Activated CD4-positive, alpha-beta memory T cell treated with anti-CD3 and anti-CD28 coated beads for 36 hours (primary cell): Measurements from ENCODE around the gene VPS52. TPM values are rescaled to one million over a fixed set of nuclear protein-coding genes. Genes with fewer than 3 reads are reported as not detected.

Source experiments
- CTCF ChIA-PET: fragments of 350-600 bp; sonication (Branson Sonifier 250); formaldehyde crosslinking; loops from one replicate; lab custom pipeline; 2021; ENCODE audit warnings: antibody characterized with exemption, inconsistent platforms; lab: Charles Lee
- POLR2A ChIA-PET: fragments of 350-600 bp; sonication (Branson Sonifier 250); formaldehyde crosslinking; loops from one replicate; lab custom pipeline; 2021; ENCODE audit warnings: antibody characterized with exemption; lab: Charles Lee
- DNase-seq: peaks from one replicate; pipeline ENCODE4 v3.0.0-alpha.2; 2020
- H3K27ac Mint-ChIP-seq: one replicate; pipeline ENCODE4 v1.8.0; 2021; ENCODE audit warnings: mixed read lengths
- H3K27me3 Mint-ChIP-seq: one replicate; pipeline ENCODE4 v1.8.0; 2021; ENCODE audit warnings: mixed read lengths
- H3K36me3 Mint-ChIP-seq: one replicate; pipeline ENCODE4 v1.8.0; 2021; ENCODE audit warnings: mixed read lengths
- H3K4me1 Mint-ChIP-seq: one replicate; pipeline ENCODE4 v1.8.0; 2021; ENCODE audit warnings: low read depth, mixed read lengths
- H3K4me3 Mint-ChIP-seq: one replicate; pipeline ENCODE4 v1.8.0; 2021; ENCODE audit warnings: mild to moderate bottlenecking, mixed read lengths
- H3K9me3 Mint-ChIP-seq: one replicate; pipeline ENCODE4 v1.8.0; 2021; ENCODE audit warnings: mixed read lengths
- intact Hi-C: fragments of 100-400 bp; cut with micrococcal nuclease; formaldehyde crosslinking; loops from one replicate; pipeline ENCODE4 v1.15.1; 2023
- microRNA-seq: library from miRNA; unstranded; fragments of <30 nt; microRNA quantifications from one replicate; pipeline ENCODE4 v1.2.0, GENCODE V29; 2022; ENCODE audit warnings: borderline number of aligned reads, borderline microRNAs expressed, borderline replicate concordance
- total RNA-seq, 2 experiments: library from RNA; stranded (reverse); gene quantifications; one replicate each; pipeline ENCODE4 v1.2.3, GENCODE V29; 2021

VPS52 gene
- total RNA-seq, 2 experiments from 2014 or later, result 32.7 to 33.7 TPM

DNA sequence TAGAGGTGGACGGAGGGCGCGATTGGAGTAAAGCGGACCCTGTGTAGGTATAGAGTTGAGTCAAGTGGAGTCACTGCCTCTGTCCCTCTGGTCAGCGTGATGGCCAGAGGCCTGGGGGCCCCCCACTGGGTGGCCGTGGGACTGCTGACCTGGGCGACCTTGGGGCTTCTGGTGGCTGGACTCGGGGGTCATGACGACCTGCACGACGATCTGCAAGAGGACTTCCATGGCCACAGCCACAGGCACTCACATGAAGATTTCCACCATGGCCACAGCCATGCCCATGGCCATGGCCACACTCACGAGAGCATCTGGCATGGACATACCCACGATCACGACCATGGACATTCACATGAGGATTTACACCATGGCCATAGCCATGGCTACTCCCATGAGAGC is 70.5 kb downstream of the VPS52 start:
- peaks cover 66% of the 10 kb centered on the region for H3K4me1 Mint-ChIP-seq
- H3K27ac Mint-ChIP-seq, result peak overlapping the region; percentile 96
- POLR2A ChIA-PET, result no interaction called here

More for the DNA sequence above, 70.5 kb downstream of the VPS52 start:
- peaks cover 35% of the 10 kb centered on the region for H3K36me3 Mint-ChIP-seq
- no peaks in the 10 kb centered on the region for H3K9me3 Mint-ChIP-seq
- no peak for DNase-seq
- CTCF ChIA-PET, result no interaction called here
- H3K27me3 Mint-ChIP-seq, result no peaks in the 10 kb centered on the region
- intact Hi-C loops, result loop anchor here (2.0 kb wide), 2 partner anchors 218 to 370 kb away; partner anchors contain the start of gene CUTA
- peak overlapping the region; percentile 94 for H3K4me3 Mint-ChIP-seq

Small RNAs within 50 kb of the gene (microRNA-seq; reads per million reads assigned to microRNA genes)
- 6.3 reads per million, percentile 23 among the genes with 10 or more reads in this experiment for gene MIR219A1
- not detected for gene MIR6834
- gene MIR6873, result not detected

Other genes starting within 250 kb of the VPS52 start
- 10 to 100 TPM; 19.3 to 20.9 TPM for gene HLA-DPA1, start 198.2 kb downstream of the VPS52 start, total RNA-seq
- gene HLA-DPB1, start 195.9 kb downstream of the VPS52 start, total RNA-seq, result 1 to 10 TPM; 5.1 to 6.9 TPM
- 1 to 10 TPM in 1 of 2 experiments, under 1 TPM in 1; 0.69 to 1.0 TPM for gene COL11A2, start 79.4 kb downstream of the VPS52 start, total RNA-seq
- 10 to 100 TPM; 40.9 to 41.4 TPM for gene RXRB, start 71.2 kb downstream of the VPS52 start, total RNA-seq
- gene SLC39A7, start 71.0 kb downstream of the VPS52 start, total RNA-seq, result 10 to 100 TPM; 42.0 to 45.7 TPM
- gene HSD17B8, start 67.2 kb downstream of the VPS52 start, total RNA-seq, result 10 to 100 TPM; 35.3 to 36.1 TPM
- 10 to 100 TPM; 25.4 to 28.4 TPM for gene RING1, start 63.4 kb downstream of the VPS52 start, total RNA-seq
- gene RPS18, start 199 bp upstream of the VPS52 start, total RNA-seq, result 1,000 to 10,000 TPM; 4,372 to 4,391 TPM
- 1 to 10 TPM; 5.9 to 6.7 TPM for gene B3GALT4, start 5.2 kb upstream of the VPS52 start, total RNA-seq
- gene WDR46, start 17.4 kb upstream of the VPS52 start, total RNA-seq, result 10 to 100 TPM; 59.4 to 60.7 TPM
- 10 to 100 TPM; 78.5 to 90.9 TPM for gene PFDN6, start 17.7 kb upstream of the VPS52 start, total RNA-seq
- 10 to 100 TPM; 24.6 to 26.0 TPM for gene RGL2, start 27.1 kb upstream of the VPS52 start, total RNA-seq
- gene TAPBP, start 42.2 kb upstream of the VPS52 start, total RNA-seq, result 100 to 1,000 TPM; 202 to 213 TPM
- 10 to 100 TPM; 11.0 to 12.1 TPM for gene ZBTB22, start 45.9 kb upstream of the VPS52 start, total RNA-seq
- gene DAXX, start 51.1 kb upstream of the VPS52 start, total RNA-seq, result 10 to 100 TPM; 60.5 to 64.1 TPM
- 100 to 1,000 TPM in 1 of 2 experiments, 10 to 100 TPM in 1; 94.6 to 103 TPM for gene KIFC1, start 119.9 kb upstream of the VPS52 start, total RNA-seq
- gene PHF1, start 139.1 kb upstream of the VPS52 start, total RNA-seq, result 10 to 100 TPM; 32.4 to 42.3 TPM
- gene CUTA, start 146.2 kb upstream of the VPS52 start, total RNA-seq, result 100 to 1,000 TPM; 190 to 198 TPM
- gene SYNGAP1, start 148.2 kb upstream of the VPS52 start, total RNA-seq, result 10 to 100 TPM; 34.3 to 35.8 TPM
- 10 to 100 TPM in 1 of 2 experiments, 1 to 10 TPM in 1; 9.7 to 10.1 TPM for gene ZBTB9, start 182.7 kb upstream of the VPS52 start, total RNA-seq